Measurements from ENCODE around the gene ADCYAP1R1.

GRCh38 chr7:31020652-31021051 lies 31.5 kb upstream of the ADCYAP1R1 start:
- no peak for TF ChIP-seq YY1 (IDR thresholded peaks at IDR 0.05; ENCODE audit: low read depth)
- TF ChIP-seq USF1 (IDR thresholded peaks at IDR 0.05) = no peak
- no peak for TF ChIP-seq EGR1 (IDR thresholded peaks at IDR 0.05)
- TF ChIP-seq TEAD4 (IDR thresholded peaks at IDR 0.05) = no peak
- no peak for TF ChIP-seq TAF1 (IDR thresholded peaks at IDR 0.05; ENCODE audit: low read depth)
- no peak for TF ChIP-seq REST (IDR thresholded peaks at IDR 0.05; ENCODE audit: low read depth)
- no peak for TF ChIP-seq RAD21 (IDR thresholded peaks at IDR 0.05; ENCODE audit: low read depth)
- no peak for TF ChIP-seq EP300 (IDR thresholded peaks at IDR 0.05; ENCODE audit: borderline replicate concordance)
